CD1c-positive myeloid dendritic cell (primary cell): ENCODE results near the gene C6orf136.
"Not testable (repeated sequence)": the region's sequence is repeated elsewhere in the genome, so short reads cannot be mapped to it uniquely, and the experiment has no call there.

Source experiments
- DNase-seq: peaks from one replicate; pipeline ENCODE4 v3.0.0-alpha.2; 2016; ENCODE audit errors: extremely low spot score

The C6orf136 gene

GRCh38 chr6:30656513-30656912 lies 9.6 kb downstream of the C6orf136 start:
- peak; percentile 73 for DNase-seq

- no peak for DNase-seq
Measured at GRCh38 chr6:30657454-30657853, 10.5 kb downstream of the C6orf136 start.

GRCh38 chr6:30657922-30658321 lies 11.0 kb downstream of the C6orf136 start:
- not testable (repeated sequence) for DNase-seq

DNA sequence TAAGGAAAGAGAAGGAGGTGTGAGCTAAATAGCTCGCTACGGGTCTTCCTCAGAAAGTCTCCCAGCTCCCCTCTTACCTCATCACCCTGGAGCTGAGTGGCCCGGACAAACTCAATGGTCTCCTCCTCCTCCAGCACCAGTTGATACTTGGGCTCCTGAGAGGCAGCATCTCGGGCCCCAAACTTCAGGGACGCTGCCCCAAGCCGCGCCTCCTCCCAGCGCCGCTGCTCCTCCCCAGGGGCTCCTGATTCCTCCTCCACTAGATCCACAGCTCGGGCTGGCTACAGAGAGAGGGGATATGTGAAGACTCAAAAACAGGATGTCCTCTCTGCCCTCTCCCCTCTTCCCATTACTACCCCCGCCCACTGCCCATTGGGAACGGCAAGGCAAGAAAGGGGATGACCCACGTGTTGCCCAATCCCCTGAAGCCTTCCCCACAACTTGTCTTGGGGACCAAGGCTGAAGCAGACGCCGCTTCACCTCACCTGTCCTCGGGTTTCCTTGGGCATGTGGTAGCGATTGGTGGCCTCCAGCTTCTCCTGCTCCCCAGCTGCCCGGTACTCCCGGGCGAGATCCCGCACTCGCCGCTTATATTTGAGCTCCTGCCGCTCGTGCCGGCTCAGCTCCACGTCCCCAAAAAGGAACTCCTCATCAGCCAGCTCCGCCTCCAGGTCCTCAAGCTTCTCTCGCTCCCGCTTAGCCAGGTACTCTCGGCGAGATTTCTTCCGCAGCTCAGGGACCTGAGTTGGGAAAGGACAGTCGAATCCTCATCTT lies 18.2 kb downstream of the C6orf136 start:
- DNase-seq: no peak

GRCh38 chr6:30666300-30666699 lies 19.4 kb downstream of the C6orf136 start:
- peak; percentile 53 for DNase-seq

GRCh38 chr6:30670760-30671527 lies 24.0 kb downstream of the C6orf136 start:
- DNase-seq: no peak

- peak; percentile 96 for DNase-seq
Measured at GRCh38 chr6:30672445-30673253, 25.7 kb downstream of the C6orf136 start, which contains the start of gene DHX16. Gene DHX16, minus strand, starts transcription at chr6:30673006. Its CDS starts 165 bp downstream, at chr6:30672841.

DNA sequence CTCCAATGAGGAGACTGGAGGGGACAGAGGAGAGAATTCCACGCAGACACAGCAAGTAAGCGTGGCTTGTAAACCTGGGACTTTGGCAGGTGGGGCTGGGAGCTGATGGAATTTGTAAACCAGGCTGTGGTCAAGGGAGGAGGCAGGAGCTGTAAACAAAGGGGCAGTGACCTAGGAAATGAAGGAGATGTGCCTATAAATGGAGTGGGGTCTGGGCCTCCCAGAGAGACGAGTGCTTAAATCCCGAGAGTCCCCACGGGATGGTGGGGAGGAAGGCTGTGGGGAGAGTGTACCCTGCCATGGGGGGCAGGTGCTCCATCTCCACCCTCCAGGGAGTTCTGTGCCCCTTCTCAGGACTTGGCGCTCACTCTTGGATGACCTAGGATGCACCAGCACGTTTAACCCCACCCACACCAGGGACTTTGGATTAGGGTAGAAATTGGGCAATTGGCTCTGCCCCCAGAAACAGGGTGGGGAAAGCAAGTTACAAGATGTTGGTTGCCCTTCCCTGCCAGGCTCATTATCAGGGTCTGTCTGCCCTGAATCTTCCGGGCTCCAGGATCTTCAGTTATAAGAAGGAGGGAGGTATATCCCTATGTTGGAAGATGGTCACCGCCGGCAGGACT lies 29.8 kb downstream of the C6orf136 start:
- no peak for DNase-seq

DNA sequence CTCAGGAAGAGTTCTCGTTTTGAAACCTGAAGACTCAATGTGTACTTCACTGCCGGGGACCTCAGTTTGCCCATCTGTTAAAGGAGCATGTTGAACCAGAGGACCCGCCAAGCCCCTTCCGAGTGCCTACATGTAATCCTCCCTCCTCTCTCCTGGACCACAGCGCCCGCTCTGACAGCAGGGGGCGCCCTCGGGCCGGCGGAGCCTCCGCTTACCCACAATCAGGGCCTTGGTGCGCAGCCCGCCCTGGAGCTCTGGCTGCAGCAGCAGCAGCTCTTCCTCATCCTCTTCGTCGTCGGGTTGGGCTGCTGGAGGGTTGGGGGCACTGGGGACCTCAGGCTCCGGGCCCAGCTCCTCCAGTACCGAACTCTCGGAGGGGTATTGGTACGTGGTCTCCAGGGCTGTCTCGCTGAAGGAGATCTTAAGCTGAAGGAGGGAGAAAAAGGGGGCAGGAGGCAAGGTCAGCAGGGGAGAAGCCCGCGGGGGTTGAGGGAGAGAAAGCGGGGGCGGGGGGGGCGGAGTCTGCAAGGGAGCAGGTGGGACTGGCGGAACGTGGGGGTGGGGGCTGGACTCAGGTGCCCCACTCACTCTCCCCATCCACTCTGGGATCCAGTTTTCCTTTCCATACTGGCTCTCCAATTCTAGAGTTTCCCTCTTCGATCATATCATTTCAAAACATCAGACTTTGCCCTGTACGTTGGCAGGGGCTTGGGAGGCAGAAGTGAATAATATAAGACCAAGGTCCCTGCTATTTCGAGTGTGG lies 32.2 kb downstream of the C6orf136 start:
- DNase-seq: peak; percentile 91

- DNase-seq: no peak
Measured at GRCh38 chr6:30679765-30680535, 33.0 kb downstream of the C6orf136 start.

- no peak for DNase-seq
Measured at GRCh38 chr6:30681766-30682142, 34.8 kb downstream of the C6orf136 start.

- peak; percentile 83 for DNase-seq
Measured at GRCh38 chr6:30682143-30683117, 35.5 kb downstream of the C6orf136 start.

- peak; percentile 35 for DNase-seq
Measured at GRCh38 chr6:30683183-30683979, 36.4 kb downstream of the C6orf136 start.

GRCh38 chr6:30683980-30684338 lies 37.0 kb downstream of the C6orf136 start:
- DNase-seq: no peak

DNA sequence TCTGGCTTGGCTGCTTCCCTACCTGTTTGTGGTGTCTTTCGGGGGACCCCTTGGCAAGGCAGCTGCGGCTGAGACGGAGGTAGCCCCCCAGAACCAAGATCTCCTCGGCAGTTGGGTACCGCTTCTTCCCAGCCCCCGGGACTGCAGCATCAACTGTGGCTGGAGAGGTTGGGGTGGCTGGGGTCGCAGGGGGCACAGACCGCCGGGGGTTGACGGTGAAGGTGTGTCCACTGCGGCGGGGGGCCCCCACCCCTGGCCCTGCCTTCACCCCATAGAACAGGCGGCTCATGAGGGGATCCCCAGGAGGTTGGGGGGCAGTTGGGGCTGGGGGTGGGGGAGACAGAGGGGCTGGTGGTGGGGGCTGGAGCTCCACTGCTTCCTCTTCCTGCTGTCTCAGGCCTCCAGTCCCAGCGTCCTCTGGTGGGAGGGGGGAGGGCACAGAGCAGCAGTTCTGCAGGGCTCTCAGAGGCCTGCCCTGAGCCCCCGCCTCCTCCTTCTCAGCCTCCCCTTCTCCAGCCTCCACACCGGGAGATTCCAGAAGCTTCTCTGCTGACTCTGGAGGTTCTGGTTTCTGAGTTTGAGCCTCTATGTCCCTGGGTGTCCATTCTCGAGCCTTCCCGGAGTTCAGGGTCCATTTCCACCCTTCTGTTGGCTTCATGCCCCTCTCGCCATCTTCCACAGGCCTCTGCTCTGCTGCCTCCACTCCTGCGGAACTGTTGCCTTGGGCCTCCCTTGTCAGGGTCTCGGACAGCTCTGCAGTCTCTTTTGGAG lies 37.6 kb downstream of the C6orf136 start:
- DNase-seq: peak; percentile 57

DNA sequence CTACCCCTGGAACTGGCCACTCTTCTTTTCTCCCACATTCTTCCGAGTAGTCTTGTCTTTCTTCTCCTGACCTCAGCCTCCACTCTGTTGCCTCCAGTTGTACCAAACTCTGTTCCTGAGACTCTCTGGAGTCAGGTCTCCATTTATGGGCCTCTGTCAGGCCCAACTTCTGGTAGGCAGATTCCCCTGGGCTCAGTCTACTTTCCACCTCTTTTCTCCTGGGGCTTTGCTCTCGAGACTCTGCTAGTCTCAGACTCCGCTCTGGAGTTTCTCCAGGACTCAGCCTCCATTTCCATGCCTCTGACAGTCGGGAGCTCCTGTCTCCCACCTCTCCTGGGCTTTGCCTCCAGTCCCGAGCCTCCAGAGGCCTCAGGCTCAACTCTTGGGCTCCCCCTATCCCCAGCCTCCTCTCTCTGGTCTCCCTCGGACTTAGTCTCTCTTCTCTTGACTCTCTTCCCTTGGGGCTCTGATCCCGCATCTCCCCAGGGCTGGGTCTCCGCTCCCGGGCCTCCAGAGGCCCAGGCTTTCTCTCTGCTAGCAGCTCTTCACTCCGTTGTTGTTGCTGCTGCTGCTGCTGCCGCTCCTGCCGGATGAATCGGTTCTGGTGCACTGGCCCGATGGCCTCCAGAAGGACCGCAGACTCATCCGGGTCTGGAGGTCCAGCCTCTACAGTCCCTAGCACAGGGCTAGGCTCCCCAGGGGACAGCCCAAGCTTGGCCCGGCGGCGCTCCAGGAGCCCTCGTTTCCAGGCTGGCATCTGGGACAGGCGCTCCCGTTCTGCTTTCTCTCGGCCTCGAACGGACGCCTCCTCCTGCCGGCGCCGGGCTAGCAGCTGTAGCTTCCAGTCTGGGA lies 38.5 kb downstream of the C6orf136 start:
- DNase-seq: no peak
